Stimulated activated CD4-positive, alpha-beta T cell treated with anti-CD3 and anti-CD28 coated beads, Interleukin-1b, Interleukin-23, amount 100 ng/mL, for 4 hours (primary cell): ENCODE results near the gene FCRL5.
"Not testable (repeated sequence)": the region's sequence is repeated elsewhere in the genome, so short reads cannot be mapped to it uniquely, and the experiment has no call there.

Experiments used
- DNase-seq, 2 donors: peaks; one replicate each; pipeline ENCODE4 v3.0.0-alpha.2; 2020; ENCODE audit warnings: low read depth in 2 of 2

FCRL5 gene

DNA sequence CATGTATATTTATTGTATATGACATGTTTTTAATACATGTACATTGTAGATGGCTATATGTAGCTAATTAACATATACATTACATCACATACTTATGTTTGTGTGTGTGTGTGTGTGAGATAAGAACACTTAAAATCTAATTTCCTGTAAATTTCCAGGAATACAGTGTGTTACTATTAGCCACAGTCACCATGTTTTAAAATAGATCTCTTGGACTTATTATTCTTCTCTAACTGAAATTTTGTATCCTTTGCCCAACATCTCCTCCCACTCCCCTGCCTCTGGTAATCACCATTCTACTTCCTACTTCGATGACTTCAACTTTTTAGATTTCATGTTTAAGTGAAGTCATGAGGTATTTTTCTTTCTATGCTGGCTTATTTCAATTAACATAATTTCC is 64.8 kb downstream of the FCRL5 start:
- no peak for DNase-seq

- DNase-seq: no peak
Observed at GRCh38 chr1:157487096-157487495, 65.2 kb downstream of the FCRL5 start.

DNA sequence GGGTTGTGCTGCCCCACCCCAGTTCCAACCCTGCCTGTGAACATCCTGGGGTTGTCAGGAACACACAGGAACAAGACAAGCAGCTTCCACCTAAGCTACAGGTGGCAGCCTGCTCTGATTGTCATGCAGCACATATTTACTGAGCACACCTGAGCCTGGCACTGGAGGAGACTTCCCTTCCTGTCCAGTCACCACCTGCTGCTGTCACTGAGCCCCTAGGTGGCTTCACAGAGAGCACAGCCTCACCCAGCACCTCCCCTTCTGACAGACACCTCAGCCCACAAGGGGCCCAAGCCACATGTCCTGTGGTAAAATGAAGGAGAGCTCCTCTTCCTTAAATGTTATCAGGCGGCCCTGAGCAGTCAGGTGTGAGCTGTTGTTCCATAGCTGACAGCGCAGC is 65.9 kb downstream of the FCRL5 start:
- DNase-seq: not testable (repeated sequence)

GRCh38 chr1:157485793-157486192 is 66.5 kb downstream of the FCRL5 start:
- DNase-seq: no peak

- no peak for DNase-seq
Observed at GRCh38 chr1:157484573-157484972, 67.7 kb downstream of the FCRL5 start.

DNA sequence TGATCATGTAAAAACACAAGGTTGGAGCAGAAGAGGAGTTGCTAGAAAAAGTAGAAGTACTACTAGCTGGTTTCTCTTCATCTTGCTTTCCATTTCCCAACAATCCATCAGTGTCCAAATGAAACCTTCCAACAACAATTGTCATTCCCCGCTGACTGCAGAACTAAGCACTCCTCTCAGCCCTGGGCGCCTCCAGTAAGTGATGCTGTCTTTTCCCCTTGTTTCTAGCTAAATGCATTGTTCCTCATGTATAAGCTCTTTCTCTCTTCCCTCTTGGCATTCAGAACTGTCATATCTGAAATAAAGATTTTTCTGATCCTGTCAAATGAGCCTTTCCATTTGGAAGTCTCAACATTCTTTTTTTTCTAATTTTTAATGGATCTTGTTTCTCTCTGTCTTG is 68.7 kb downstream of the FCRL5 start:
- no peak for DNase-seq

DNA sequence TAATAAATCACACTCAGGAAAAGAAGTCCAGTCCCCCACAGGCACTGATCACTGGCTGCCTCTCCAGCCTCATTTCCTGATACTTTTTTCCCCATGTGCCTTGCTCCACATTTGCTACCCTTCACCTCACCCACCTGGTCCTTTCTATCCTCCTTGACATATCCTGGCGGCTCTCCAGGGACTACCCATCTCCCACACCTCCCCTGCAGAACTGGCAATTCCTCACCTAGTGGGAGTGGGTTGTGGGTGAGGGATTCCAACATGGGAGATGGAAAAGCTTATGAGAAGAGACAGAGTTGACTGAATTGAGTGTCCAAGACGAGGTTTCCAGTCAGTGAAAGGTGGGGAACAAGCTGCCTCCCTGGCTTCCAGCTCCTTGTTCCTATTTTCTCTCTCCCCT is 69.6 kb downstream of the FCRL5 start:
- DNase-seq: no peak

- DNase-seq: no peak
Observed at GRCh38 chr1:157482174-157482573, 70.1 kb downstream of the FCRL5 start.

GRCh38 chr1:157478030-157478429 is 74.3 kb downstream of the FCRL5 start:
- DNase-seq: no peak

DNA sequence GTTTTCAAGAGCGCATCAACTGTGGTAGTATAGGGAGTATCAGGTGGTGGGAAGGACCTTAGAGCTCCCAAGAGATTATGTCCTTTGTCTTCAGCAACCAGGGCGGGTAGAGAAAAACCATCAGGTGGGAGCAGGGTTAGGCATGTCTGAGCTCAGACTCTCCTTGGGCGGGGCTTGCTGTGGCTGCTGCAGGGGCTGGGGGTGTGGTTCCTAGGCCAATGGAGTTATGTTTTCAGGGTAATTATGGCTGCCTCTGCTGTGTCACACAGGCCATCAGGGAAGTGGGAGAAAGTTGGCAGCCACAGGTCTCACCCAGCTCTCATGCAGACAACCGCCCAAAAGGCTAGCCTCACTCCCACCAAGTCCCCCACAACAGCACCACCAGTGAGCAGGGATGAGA is 74.9 kb downstream of the FCRL5 start:
- DNase-seq: no peak

DNA sequence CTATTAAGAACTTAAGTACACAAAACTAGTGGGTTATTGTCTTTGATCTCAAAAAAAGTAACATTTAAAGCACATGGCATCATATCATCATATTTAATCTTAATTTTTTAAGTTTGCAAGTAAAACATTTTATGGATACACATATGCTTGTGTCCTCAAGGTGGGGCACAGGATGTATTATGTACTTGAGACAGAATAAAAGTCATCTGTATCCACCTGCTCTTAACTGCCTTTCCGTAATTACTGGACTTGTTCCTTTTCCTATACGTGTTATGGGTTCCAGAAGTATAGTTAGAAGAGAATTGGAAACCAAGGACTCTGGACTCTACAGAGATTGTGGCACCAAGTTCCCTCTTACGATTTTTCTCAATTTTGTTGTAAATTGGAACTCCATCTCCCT is 79.4 kb downstream of the FCRL5 start:
- no peak for DNase-seq

DNA sequence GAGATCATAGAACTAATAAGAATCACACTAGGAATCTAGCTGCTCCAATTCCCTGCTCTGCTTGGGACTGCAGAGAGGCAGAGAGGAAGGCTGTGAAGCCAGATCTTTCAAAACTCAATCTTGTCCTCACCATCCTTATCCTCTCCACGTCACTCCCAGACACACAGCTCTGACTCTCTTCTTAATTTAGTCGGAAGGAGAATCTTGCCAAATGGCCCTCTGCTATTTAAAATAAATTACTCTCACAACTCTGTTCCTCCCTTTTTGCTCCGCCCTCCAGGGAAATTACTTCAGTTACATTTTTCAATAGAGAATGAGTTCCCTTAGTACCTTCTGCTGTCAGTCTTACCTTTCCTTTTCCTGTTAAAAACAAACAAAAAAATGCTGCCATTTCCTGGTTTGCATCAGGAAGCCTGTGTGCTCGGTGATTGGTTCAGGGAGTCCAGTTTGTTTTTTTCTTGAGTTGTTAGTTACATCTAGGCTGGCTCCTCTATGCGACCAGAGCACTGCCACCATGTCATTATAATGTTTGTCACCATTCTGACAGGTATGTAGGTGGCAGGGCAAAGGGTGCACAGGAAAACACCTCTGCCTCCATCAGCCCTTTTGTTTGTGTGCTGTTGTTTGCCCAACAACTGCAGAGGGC is 80.1 kb downstream of the FCRL5 start:
- no peak for DNase-seq

- DNase-seq: no peak
Observed at GRCh38 chr1:157471531-157471930, 80.8 kb downstream of the FCRL5 start.

DNA sequence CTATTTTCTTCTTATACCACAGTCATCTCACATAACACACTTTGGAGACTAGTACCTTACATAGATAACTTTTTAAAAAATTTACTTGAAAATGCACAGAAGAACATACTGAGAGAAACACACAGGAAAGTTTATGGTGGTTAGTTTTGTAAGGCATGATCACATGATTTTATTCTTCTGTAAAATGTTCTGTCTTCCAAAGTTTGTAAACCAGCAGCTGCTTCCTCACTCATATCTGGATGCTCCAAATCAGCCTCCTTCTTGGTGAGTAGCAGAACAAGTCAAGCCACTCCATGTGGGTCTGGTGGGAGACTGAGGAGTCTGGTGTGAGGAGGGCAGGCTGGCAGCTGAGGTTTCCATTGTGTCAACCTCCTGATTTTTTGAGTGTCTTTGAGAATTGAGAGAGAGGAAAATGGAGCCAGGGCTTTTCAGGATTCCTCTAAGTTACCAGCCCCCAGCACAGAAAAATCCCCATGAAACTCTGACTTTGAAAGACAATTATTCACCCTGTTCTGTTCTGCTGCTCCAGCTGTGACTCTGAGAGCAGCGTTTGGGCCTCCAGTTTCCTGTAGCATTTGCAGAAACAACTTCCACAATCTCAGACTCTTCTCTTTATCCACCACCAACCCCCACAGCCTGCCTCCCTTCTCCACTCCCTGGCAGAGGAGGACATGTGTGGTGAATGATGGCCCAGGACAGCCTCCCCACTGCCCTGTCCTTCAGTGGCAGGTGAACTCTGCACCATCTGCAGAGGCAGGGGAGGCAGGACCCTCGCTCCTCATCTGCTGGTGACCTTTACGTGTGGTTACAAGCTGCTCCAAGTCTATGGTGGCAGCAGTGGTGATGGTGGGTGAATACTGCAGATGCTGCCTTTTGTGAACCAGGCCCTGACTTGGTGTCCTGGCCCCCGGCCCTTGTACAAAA is 82.3 kb downstream of the FCRL5 start:
- DNase-seq: no peak

DNA sequence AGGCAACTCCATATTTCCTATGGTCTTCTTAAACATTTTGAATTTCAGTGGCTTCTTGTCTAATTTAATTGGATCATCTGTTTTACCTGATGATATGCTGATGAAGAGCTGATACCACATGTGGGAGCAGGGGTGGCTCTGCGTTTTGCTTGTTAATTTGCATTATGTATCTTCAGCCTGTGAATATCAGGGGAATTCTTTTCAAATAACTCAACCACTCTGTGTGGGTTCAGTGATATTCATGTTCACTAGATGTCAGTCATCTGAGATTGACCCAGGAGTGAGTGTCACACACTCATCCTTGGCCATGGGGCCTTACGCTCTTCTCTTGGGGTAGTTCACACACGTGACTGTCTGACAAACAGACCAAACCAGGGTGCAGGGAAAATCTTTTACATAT is 83.0 kb downstream of the FCRL5 start:
- DNase-seq: no peak

- DNase-seq: no peak
Observed at GRCh38 chr1:157466011-157466410, 86.3 kb downstream of the FCRL5 start.
